GM19455 (cell line): ENCODE results near the gene HPCA.

ENCODE experiments used
- ATAC-seq: cut with Tn5 transposase; IDR thresholded peaks from one replicate; pipeline ENCODE4 v1.9.1; 2021; ENCODE audit not compliant: unreplicated experiment

Gene HPCA

GRCh38 chr1:32928715-32929114 is 42.4 kb downstream of the HPCA start:
- ATAC-seq = no peak

- no peak for ATAC-seq
Measured at GRCh38 chr1:32929366-32929765, 43.1 kb downstream of the HPCA start.

- ATAC-seq = no peak
Measured at GRCh38 chr1:32931760-32932159, 45.5 kb downstream of the HPCA start.

GRCh38 chr1:32933742-32934322 is 47.5 kb downstream of the HPCA start:
- no peak for ATAC-seq

GRCh38 chr1:32934535-32934934 is 48.2 kb downstream of the HPCA start:
- ATAC-seq = no peak

GRCh38 chr1:32937061-32937460 is 50.8 kb downstream of the HPCA start:
- ATAC-seq = no peak

GRCh38 chr1:32939655-32940371 is 53.5 kb downstream of the HPCA start:
- ATAC-seq = no peak

GRCh38 chr1:32944180-32944579 is 57.9 kb downstream of the HPCA start:
- no peak for ATAC-seq
